HEK293 (cell line): ENCODE data around the gene FAM181B.

Experiments used
- ZNF121 ChIP-seq: fragments of 450-650 bp; formaldehyde crosslinking; IDR thresholded peaks from 2 replicates; pipeline ENCODE4 v1.5.1; 2016; ENCODE audit warnings: missing biosample characterization, missing genetic modification characterization
- ZNF132 ChIP-seq: fragments of 450-650 bp; formaldehyde crosslinking; IDR thresholded peaks from 2 replicates; pipeline ENCODE4 v1.5.1; 2017; ENCODE audit warnings: missing biosample characterization, missing genetic modification characterization, borderline replicate concordance
- ZNF223 ChIP-seq: fragments of 450-650 bp; formaldehyde crosslinking; IDR thresholded peaks from 2 replicates; pipeline ENCODE4 v1.5.1; 2016; ENCODE audit warnings: missing biosample characterization, missing genetic modification characterization
- ZNF23 ChIP-seq: fragments of 450-650 bp; formaldehyde crosslinking; IDR thresholded peaks from 2 replicates; pipeline ENCODE4 v1.5.1; 2016; ENCODE audit warnings: missing biosample characterization, missing genetic modification characterization, borderline replicate concordance
- ZNF274 ChIP-seq, 2 experiments: fragments of 200-500 bp in 1 of 2; fragments of 450-650 bp in 1 of 2; sonication (Bioruptor generic) in 1 of 2; formaldehyde crosslinking in 1 of 2; IDR thresholded peaks; 2 replicates each; pipeline versions ENCODE4 v1.5.1 to v1.6.1; 2014 to 2016; ENCODE audit warnings: borderline replicate concordance in 1 of 2, inconsistent platforms in 1 of 2, low read length in 1 of 2, missing biosample characterization in 1 of 2, missing genetic modification characterization in 1 of 2
- ZNF596 ChIP-seq: fragments of 450-650 bp; IDR thresholded peaks from 2 replicates; pipeline ENCODE4 v1.5.0; 2018; ENCODE audit warnings: missing biosample characterization, mild to moderate bottlenecking, missing genetic modification characterization, moderate library complexity
- ZNF768 ChIP-seq: fragments of 450-650 bp; formaldehyde crosslinking; IDR thresholded peaks from 2 replicates; pipeline ENCODE4 v1.5.1; 2018; ENCODE audit warnings: missing biosample characterization, mild to moderate bottlenecking, missing genetic modification characterization
- TF ChIP-seq, protein P1 (sequence below): fragments of 450-650 bp; formaldehyde crosslinking; IDR thresholded peaks from 2 replicates; pipeline ENCODE4 v1.5.1; 2016; ENCODE audit warnings: missing biosample characterization, missing genetic modification characterization
- TF ChIP-seq, protein P2 (sequence below): fragments of 450-650 bp; formaldehyde crosslinking; conservative IDR thresholded peaks from 2 replicates; pipeline ENCODE4 v1.5.1; 2016; ENCODE audit warnings: low read depth, missing biosample characterization, missing genetic modification characterization
- TF ChIP-seq, protein P3 (sequence below): fragments of 450-650 bp; formaldehyde crosslinking; IDR thresholded peaks from 2 replicates; pipeline ENCODE4 v1.5.1; 2016; ENCODE audit warnings: missing biosample characterization, missing genetic modification characterization
- TF ChIP-seq, protein P4 (sequence below): fragments of 450-650 bp; formaldehyde crosslinking; IDR thresholded peaks from 2 replicates; pipeline ENCODE4 v1.5.1; 2016; ENCODE audit warnings: missing biosample characterization, missing genetic modification characterization

DNA sequence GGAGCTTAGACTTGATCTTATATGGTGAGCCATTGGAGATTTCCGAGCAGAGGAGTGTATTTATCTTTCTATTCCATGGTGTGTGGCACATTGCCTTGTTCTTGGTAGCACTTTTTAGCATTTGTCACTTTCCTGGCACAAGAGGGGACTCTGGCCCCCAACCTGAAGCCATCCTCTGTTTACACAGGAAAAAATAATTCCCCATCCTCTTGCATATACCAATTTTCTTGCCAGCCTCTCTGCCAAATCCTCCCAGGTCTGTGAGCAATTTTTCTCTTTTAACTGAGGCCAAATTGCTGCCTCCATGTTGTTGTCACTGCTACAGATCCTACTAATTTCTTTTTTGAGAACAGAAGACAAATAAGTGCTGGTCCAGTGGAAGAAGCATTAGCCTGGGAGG lies 20.3 kb upstream of the FAM181B start:
- TF ChIP-seq ZNF223 (no peak), ZNF768 (tag by site-specific recombination) (no peak), ZNF23 (tag by site-specific recombination) (no peak), ZNF132 (no peak), ZNF121 (tag by site-specific recombination) (no peak), ZNF274 (IDR thresholded peaks at IDR 0.05; ENCODE audit: low read length) (no peak), ZNF274 (tag by site-specific recombination; IDR thresholded peaks at IDR 0.05; ENCODE audit: borderline replicate concordance) (no peak), ZNF596 (tag by site-specific recombination) (no peak)
- TF ChIP-seq, protein P1, sequence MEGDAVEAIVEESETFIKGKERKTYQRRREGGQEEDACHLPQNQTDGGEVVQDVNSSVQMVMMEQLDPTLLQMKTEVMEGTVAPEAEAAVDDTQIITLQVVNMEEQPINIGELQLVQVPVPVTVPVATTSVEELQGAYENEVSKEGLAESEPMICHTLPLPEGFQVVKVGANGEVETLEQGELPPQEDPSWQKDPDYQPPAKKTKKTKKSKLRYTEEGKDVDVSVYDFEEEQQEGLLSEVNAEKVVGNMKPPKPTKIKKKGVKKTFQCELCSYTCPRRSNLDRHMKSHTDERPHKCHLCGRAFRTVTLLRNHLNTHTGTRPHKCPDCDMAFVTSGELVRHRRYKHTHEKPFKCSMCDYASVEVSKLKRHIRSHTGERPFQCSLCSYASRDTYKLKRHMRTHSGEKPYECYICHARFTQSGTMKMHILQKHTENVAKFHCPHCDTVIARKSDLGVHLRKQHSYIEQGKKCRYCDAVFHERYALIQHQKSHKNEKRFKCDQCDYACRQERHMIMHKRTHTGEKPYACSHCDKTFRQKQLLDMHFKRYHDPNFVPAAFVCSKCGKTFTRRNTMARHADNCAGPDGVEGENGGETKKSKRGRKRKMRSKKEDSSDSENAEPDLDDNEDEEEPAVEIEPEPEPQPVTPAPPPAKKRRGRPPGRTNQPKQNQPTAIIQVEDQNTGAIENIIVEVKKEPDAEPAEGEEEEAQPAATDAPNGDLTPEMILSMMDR = no peak
- TF ChIP-seq, protein P2, sequence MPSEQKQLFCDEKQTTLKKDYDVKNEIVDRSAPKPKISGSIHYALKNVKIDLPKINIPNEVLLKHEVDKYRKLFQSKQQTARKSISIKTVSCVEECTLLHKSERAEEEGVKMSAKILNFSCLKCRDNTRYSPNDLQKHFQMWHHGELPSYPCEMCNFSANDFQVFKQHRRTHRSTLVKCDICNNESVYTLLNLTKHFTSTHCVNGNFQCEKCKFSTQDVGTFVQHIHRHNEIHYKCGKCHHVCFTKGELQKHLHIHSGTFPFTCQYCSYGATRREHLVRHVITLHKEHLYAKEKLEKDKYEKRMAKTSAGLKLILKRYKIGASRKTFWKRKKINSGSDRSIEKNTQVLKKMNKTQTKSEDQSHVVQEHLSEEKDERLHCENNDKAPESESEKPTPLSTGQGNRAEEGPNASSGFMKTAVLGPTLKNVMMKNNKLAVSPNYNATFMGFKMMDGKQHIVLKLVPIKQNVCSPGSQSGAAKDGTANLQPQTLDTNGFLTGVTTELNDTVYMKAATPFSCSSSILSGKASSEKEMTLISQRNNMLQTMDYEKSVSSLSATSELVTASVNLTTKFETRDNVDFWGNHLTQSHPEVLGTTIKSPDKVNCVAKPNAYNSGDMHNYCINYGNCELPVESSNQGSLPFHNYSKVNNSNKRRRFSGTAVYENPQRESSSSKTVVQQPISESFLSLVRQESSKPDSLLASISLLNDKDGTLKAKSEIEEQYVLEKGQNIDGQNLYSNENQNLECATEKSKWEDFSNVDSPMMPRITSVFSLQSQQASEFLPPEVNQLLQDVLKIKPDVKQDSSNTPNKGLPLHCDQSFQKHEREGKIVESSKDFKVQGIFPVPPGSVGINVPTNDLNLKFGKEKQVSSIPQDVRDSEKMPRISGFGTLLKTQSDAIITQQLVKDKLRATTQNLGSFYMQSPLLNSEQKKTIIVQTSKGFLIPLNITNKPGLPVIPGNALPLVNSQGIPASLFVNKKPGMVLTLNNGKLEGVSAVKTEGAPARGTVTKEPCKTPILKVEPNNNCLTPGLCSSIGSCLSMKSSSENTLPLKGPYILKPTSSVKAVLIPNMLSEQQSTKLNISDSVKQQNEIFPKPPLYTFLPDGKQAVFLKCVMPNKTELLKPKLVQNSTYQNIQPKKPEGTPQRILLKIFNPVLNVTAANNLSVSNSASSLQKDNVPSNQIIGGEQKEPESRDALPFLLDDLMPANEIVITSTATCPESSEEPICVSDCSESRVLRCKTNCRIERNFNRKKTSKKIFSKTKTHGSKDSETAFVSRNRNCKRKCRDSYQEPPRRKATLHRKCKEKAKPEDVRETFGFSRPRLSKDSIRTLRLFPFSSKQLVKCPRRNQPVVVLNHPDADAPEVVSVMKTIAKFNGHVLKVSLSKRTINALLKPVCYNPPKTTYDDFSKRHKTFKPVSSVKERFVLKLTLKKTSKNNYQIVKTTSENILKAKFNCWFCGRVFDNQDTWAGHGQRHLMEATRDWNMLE (tag by site-specific recombination) = no peak
- TF ChIP-seq, protein P3, sequence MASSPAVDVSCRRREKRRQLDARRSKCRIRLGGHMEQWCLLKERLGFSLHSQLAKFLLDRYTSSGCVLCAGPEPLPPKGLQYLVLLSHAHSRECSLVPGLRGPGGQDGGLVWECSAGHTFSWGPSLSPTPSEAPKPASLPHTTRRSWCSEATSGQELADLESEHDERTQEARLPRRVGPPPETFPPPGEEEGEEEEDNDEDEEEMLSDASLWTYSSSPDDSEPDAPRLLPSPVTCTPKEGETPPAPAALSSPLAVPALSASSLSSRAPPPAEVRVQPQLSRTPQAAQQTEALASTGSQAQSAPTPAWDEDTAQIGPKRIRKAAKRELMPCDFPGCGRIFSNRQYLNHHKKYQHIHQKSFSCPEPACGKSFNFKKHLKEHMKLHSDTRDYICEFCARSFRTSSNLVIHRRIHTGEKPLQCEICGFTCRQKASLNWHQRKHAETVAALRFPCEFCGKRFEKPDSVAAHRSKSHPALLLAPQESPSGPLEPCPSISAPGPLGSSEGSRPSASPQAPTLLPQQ (tag by site-specific recombination) = no peak
- TF ChIP-seq, protein P4, sequence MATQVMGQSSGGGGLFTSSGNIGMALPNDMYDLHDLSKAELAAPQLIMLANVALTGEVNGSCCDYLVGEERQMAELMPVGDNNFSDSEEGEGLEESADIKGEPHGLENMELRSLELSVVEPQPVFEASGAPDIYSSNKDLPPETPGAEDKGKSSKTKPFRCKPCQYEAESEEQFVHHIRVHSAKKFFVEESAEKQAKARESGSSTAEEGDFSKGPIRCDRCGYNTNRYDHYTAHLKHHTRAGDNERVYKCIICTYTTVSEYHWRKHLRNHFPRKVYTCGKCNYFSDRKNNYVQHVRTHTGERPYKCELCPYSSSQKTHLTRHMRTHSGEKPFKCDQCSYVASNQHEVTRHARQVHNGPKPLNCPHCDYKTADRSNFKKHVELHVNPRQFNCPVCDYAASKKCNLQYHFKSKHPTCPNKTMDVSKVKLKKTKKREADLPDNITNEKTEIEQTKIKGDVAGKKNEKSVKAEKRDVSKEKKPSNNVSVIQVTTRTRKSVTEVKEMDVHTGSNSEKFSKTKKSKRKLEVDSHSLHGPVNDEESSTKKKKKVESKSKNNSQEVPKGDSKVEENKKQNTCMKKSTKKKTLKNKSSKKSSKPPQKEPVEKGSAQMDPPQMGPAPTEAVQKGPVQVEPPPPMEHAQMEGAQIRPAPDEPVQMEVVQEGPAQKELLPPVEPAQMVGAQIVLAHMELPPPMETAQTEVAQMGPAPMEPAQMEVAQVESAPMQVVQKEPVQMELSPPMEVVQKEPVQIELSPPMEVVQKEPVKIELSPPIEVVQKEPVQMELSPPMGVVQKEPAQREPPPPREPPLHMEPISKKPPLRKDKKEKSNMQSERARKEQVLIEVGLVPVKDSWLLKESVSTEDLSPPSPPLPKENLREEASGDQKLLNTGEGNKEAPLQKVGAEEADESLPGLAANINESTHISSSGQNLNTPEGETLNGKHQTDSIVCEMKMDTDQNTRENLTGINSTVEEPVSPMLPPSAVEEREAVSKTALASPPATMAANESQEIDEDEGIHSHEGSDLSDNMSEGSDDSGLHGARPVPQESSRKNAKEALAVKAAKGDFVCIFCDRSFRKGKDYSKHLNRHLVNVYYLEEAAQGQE (tag by site-specific recombination) = no peak
